Fibroblast of mammary gland (primary cell): Measurements from ENCODE around the gene VOPP1.

ENCODE experiments used
- DNase-seq: peaks from one replicate; pipeline ENCODE4 v3.0.0-alpha.2; 2010; ENCODE audit warnings: low read depth
- H3K4me3 ChIP-seq: 2 replicates; pipeline ENCODE4 v1.5.1; 2011; ENCODE audit warnings: low read depth, mild to moderate bottlenecking, low read length, moderate library complexity; ENCODE audit not compliant: control insufficient read depth
- TF ChIP-seq, protein P1 (sequence below): conservative IDR thresholded peaks from 2 replicates; pipeline ENCODE4 v1.5.1; 2011; ENCODE audit warnings: low read depth, low read length, inconsistent platforms; ENCODE audit not compliant: control insufficient read depth, insufficient read depth

VOPP1 gene

GRCh38 chr7:55449205-55449991, 122.9 kb downstream of the VOPP1 start:
- no peak overlapping the region for H3K4me3 ChIP-seq
- TF ChIP-seq, protein P1, sequence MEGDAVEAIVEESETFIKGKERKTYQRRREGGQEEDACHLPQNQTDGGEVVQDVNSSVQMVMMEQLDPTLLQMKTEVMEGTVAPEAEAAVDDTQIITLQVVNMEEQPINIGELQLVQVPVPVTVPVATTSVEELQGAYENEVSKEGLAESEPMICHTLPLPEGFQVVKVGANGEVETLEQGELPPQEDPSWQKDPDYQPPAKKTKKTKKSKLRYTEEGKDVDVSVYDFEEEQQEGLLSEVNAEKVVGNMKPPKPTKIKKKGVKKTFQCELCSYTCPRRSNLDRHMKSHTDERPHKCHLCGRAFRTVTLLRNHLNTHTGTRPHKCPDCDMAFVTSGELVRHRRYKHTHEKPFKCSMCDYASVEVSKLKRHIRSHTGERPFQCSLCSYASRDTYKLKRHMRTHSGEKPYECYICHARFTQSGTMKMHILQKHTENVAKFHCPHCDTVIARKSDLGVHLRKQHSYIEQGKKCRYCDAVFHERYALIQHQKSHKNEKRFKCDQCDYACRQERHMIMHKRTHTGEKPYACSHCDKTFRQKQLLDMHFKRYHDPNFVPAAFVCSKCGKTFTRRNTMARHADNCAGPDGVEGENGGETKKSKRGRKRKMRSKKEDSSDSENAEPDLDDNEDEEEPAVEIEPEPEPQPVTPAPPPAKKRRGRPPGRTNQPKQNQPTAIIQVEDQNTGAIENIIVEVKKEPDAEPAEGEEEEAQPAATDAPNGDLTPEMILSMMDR, result no peak
- DNase-seq, result no peak

DNA sequence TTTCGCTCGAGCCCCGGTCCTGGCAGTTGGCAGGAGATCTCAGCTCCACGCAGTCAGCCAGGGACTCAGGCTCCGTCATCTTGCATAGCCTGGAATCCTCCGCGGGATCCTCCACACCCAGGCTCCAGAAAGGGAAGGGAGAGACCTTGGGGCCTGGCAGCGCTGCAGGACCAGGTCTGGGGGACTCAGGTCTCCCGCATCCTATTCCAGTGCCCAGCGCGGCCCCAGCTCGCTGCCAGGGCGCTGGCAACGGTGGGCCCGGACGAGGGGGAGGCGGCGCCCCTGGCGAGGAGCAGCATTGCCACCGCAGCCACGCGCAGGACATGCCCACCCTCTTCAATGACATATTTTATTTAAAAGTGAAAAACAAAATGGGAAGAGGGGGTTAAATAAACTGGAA, 123.8 kb downstream of the VOPP1 start:
- TF ChIP-seq, protein P1, result no peak
- no peak for DNase-seq
- no peak overlapping the region for H3K4me3 ChIP-seq

- TF ChIP-seq, protein P1, result no peak
- H3K4me3 ChIP-seq, result no peak overlapping the region
These were observed 127.5 kb downstream of the VOPP1 start for GRCh38 chr7:55444786-55445185.

GRCh38 chr7:55441774-55442522, 130.4 kb downstream of the VOPP1 start:
- TF ChIP-seq, protein P1, result no peak
- no peak overlapping the region for H3K4me3 ChIP-seq
- peak; percentile 86 for DNase-seq

More at GRCh38 chr7:55444786-55445185, 127.5 kb downstream of the VOPP1 start:
- no peak for DNase-seq

DNA sequence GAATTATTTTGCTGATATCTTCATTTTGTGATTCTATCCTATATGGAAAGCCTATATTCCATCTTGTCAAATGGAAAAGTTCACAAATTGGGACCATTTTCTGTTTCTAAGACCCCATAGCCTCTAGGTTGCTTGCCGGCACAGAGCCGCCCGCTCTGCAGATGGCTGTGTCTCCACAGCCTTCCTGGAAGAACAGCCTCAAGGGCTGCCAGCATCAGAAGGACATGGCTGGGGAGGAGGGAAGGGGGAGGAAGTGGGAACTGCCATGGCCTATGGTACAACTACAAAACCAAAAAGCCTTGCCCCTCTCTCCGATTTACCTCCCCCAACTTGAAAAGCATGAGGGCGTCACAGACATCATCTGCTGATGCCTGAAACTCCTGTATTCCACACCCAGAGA, 131.3 kb downstream of the VOPP1 start:
- TF ChIP-seq, protein P1, result no peak
- H3K4me3 ChIP-seq, result no peak overlapping the region
- no peak for DNase-seq

DNA sequence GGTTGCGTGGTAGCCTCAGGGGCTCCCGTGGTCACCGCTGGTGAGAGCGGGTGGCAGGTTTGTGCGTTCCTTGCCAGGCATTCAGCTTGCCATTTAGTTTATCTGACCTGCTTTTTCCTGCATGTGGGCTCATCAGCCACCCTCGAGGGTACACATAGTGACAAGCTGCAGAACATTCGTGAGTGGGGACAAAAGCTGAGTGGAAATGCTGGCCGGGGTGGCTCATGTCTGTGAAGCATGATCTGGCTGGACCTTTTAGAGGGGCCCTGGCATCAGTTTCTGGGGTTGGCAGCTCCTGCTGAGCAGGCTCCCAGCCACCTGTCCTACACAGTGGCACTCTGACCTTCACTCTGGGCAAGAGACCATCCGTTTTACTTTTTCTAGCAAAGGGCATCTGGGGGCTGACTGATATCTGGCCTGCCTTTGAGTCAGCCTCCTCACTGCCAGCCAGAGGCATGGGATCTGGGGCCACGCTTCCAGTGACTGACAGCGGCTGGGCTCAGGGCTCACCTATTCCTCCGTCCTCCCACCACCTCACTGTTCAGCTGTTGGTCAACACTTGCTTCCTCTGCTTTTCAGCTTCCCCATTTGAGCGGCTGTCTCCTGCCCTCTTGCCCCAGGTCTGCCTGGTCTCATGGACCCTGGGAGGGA, 132.1 kb downstream of the VOPP1 start:
- TF ChIP-seq, protein P1, result no peak

More for the DNA sequence above, 132.1 kb downstream of the VOPP1 start:
- DNase-seq, result no peak
- H3K4me3 ChIP-seq, result no peak overlapping the region
